Body of pancreas (tissue), 4 donors: Measurements from ENCODE around the gene CRACR2B.

Experiments
- CTCF ChIP-seq, 7 experiments: fragments of 450-650 bp in 4 of 7; fragments of 200-600 bp in 3 of 7; sonication (generic) in 3 of 7; IDR thresholded peaks; one replicate each; pipeline ENCODE4 v1.5.1; 2016 to 2019; ENCODE audit warnings: antibody characterized with exemption in 7 of 7
- POLR2A ChIP-seq, 3 donors: fragments of 450-650 bp; IDR thresholded peaks; one replicate each; pipeline ENCODE4 v1.6.1; 2016; ENCODE audit warnings: antibody characterized with exemption in 3 of 3, mild to moderate bottlenecking in 2 of 3

GRCh38 chr11:788009-788640 lies 39.6 kb upstream of the CRACR2B start:
- TF ChIP-seq CTCF (IDR thresholded peaks at IDR 0.05), result no peak
- TF ChIP-seq POLR2A (IDR thresholded peaks at IDR 0.05), result no peak
